GM13976 (cell line): ENCODE data around the gene HHIP.

Experiments used
- DNase-seq: peaks from one replicate; pipeline ENCODE4 v3.0.0; 2012; ENCODE audit warnings: low spot score
- CTCF ChIP-seq: IDR thresholded peaks from 2 replicates; pipeline ENCODE4 v1.5.1; 2012; ENCODE audit warnings: borderline replicate concordance, mild to moderate bottlenecking; ENCODE audit not compliant: insufficient read depth; ENCODE audit errors: extremely low read depth, missing control alignments, control extremely low read depth
- in situ Hi-C: fragments of 300-500 bp; cut with MboI; formaldehyde crosslinking; loops from one replicate; pipeline ENCODE4 v1.12.0; 2022; ENCODE audit warnings: low sequenced_read_pairs, mixed read lengths, inconsistent platforms; ENCODE audit not compliant: unreplicated experiment

HHIP gene

DNA sequence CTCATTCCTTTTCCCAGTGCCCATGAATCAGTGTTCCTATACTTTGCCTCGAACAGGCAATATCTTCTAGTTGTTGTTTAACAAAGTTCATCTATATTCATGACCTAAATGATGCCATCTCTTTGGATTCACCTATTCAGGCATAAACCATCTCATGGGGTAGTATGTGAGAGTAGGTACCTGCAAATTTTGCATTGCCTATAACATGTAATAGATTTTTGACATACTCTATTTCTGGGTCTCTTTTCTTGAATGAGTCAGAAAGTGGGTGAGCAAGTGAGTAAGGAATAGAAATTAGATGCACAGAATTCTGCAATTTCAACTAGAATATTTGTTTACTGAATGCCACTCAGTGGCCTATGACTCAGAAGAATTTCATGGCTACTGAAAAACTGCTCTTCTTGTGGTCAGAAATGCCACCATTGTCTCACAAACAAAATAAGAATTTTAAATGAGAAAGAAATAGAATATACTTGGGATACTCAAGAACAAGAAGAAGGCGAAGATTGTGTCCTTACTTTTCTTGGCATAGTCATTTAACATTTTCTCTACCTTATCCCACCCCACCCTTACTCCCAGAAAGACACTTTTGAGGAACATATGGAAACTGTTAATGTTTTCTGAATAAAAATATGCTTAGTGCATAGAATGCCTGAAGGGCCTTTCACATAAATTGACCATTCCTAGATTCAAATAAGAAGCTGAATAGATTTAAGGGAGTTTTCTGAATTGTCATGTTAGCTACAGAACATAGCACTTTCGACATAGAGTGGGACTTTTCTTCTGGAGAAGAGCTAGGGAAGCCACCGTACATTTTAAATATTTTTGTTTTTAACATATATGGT, 86.8 kb downstream of the HHIP start:
- DNase-seq: no peak
- no peak for TF ChIP-seq CTCF
- in situ Hi-C loops: no loop called here

- no peak for TF ChIP-seq CTCF
- in situ Hi-C loops: no loop called here
- DNase-seq: no peak
Observed at GRCh38 chr4:144733566-144733965, 87.6 kb downstream of the HHIP start.

GRCh38 chr4:144734522-144734921, 88.6 kb downstream of the HHIP start:
- in situ Hi-C loops: no loop called here
- no peak for DNase-seq
- TF ChIP-seq CTCF: no peak

DNA sequence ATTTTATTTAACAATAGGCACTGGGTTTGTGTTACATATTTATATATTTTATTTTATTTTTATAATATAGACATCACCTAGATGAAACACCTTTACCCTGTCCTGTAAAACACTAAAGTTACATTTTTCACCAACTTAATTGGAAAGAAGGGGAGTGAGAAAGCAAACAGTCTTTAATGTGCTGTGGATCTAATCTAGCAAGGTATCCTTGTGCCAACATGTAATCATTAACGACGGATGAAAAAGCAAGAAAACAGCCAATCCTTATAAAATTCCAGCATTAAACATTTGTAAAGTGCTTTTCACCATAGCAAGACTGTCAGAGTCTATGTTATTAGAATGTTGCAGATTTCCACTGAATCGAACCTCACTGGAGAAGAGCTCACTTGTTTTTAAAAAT, 92.7 kb downstream of the HHIP start:
- no peak for TF ChIP-seq CTCF
- DNase-seq: no peak
- in situ Hi-C loops: no loop called here

- no peak for DNase-seq
- in situ Hi-C loops: no loop called here
- no peak for TF ChIP-seq CTCF
Observed at GRCh38 chr4:144739511-144740033, 93.6 kb downstream of the HHIP start.

DNA sequence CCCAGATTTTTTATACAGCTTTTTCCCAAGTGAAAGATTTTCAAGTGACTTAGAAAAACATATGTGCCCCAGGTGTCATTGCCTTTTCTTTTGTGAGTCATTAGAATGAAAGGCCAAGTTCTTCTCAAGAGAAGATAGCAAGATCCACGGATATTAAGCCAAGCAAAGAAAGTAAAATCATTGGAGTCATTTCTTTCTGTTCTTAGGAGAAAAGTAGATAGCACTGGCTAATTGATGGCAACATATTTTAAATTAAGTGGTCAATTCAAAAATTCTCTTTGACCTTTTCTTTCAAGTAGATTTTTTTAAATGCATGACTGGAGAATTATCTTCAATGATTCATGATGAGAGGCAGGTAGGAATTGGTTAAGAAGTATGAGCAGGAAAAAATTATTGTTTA, 94.4 kb downstream of the HHIP start:
- no peak for DNase-seq
- TF ChIP-seq CTCF: no peak
- in situ Hi-C loops: no loop called here
